H9 (cell line): ENCODE results near the gene SLC2A1. TPM values are rescaled to one million over a fixed set of nuclear protein-coding genes. Genes with fewer than 3 reads are reported as not detected.

Source experiments
- DNase-seq: peaks from one replicate; pipeline ENCODE4 v3.0.0-alpha.2; 2017
- H2AFZ ChIP-seq: one replicate; pipeline ENCODE4 v1.6.1; 2013; ENCODE audit warnings: mild to moderate bottlenecking, low read length, control low read depth, moderate library complexity
- H2AK5ac ChIP-seq: 2 replicates; pipeline ENCODE4 v1.6.1; 2013; ENCODE audit warnings: low read length, control low read depth, mixed read lengths; ENCODE audit not compliant: insufficient read length
- H2BK120ac ChIP-seq: one replicate; pipeline ENCODE4 v1.6.1; 2013; ENCODE audit warnings: low read depth, mild to moderate bottlenecking, low read length, control low read depth, inconsistent platforms; ENCODE audit not compliant: poor library complexity, severe bottlenecking
- H2BK12ac ChIP-seq: 2 replicates; pipeline ENCODE4 v1.6.1; 2013; ENCODE audit warnings: low read length, control low read depth, mixed read lengths, low read depth; ENCODE audit not compliant: insufficient read length
- H2BK15ac ChIP-seq: 2 replicates; pipeline ENCODE4 v1.6.1; 2013; ENCODE audit warnings: low read depth, low read length, control low read depth
- H2BK20ac ChIP-seq: one replicate; pipeline ENCODE4 v1.6.1; 2013; ENCODE audit warnings: low read depth, mild to moderate bottlenecking, low read length, control low read depth, inconsistent platforms; ENCODE audit not compliant: poor library complexity, severe bottlenecking
- H2BK5ac ChIP-seq: 2 replicates; pipeline ENCODE4 v1.6.1; 2013; ENCODE audit warnings: low read length, control low read depth, mixed read lengths; ENCODE audit not compliant: insufficient read length
- H3K14ac ChIP-seq: 2 replicates; pipeline ENCODE4 v1.6.1; 2013; ENCODE audit warnings: low read length, control low read depth; ENCODE audit not compliant: insufficient read depth
- H3K18ac ChIP-seq: 2 replicates; pipeline ENCODE4 v1.6.1; 2013; ENCODE audit warnings: low read depth, mild to moderate bottlenecking, mixed read lengths, low read length, control low read depth; ENCODE audit not compliant: insufficient read length
- H3K23ac ChIP-seq: 2 replicates; pipeline ENCODE4 v1.6.1; 2013; ENCODE audit warnings: low read length, control low read depth, mixed read lengths, low read depth; ENCODE audit not compliant: insufficient read length
- H3K23me2 ChIP-seq: 2 replicates; pipeline ENCODE4 v1.6.1; 2013; ENCODE audit warnings: low read depth, mild to moderate bottlenecking, mixed read lengths, low read length, control low read depth; ENCODE audit not compliant: insufficient read length, poor library complexity, severe bottlenecking
- H3K27ac ChIP-seq: 2 replicates; pipeline ENCODE4 v1.5.1; 2013; ENCODE audit warnings: low read length, control low read depth, mixed read lengths, low read depth; ENCODE audit not compliant: insufficient read length
- H3K27me3 ChIP-seq: 2 replicates; pipeline ENCODE4 v1.6.1; 2013; ENCODE audit warnings: low read length, control low read depth, inconsistent platforms; ENCODE audit not compliant: insufficient read depth
- H3K4ac ChIP-seq: 2 replicates; pipeline ENCODE4 v1.6.1; 2013; ENCODE audit warnings: low read depth, mild to moderate bottlenecking, control low read depth, inconsistent platforms, low read length, moderate library complexity
- H3K4me1 ChIP-seq: 2 replicates; pipeline ENCODE4 v1.6.1; 2013; ENCODE audit warnings: low read length, control low read depth, inconsistent platforms; ENCODE audit not compliant: insufficient read depth
- H3K4me2 ChIP-seq: 2 replicates; pipeline ENCODE4 v1.6.1; 2013; ENCODE audit warnings: low read length, control low read depth, mixed read lengths; ENCODE audit not compliant: insufficient read length, insufficient read depth
- H3K56ac ChIP-seq: 2 replicates; pipeline ENCODE4 v1.6.1; 2013; ENCODE audit warnings: low read depth, mild to moderate bottlenecking, mixed read lengths, low read length, control low read depth; ENCODE audit not compliant: insufficient read length
- H3K79me1 ChIP-seq: 2 replicates; pipeline ENCODE4 v1.6.1; 2013; ENCODE audit warnings: low read depth, mild to moderate bottlenecking, moderate library complexity, low read length, control low read depth, inconsistent platforms; ENCODE audit not compliant: insufficient read depth, poor library complexity, severe bottlenecking
- H3K79me2 ChIP-seq: 2 replicates; pipeline ENCODE4 v1.6.1; 2013; ENCODE audit warnings: low read length, control low read depth, inconsistent platforms; ENCODE audit not compliant: insufficient read depth
- H3K9ac ChIP-seq: 2 replicates; pipeline ENCODE4 v1.6.1; 2013; ENCODE audit warnings: low read length, control low read depth, mixed read lengths; ENCODE audit not compliant: insufficient read length; ENCODE audit errors: extremely low read depth
- H3K9me3 ChIP-seq: one replicate; pipeline ENCODE4 v1.6.1; 2013; ENCODE audit warnings: low read depth, low read length, inconsistent platforms; ENCODE audit not compliant: control insufficient read depth
- H3T11ph ChIP-seq: one replicate; pipeline ENCODE4 v1.6.1; 2013; ENCODE audit warnings: mild to moderate bottlenecking, low read length, control low read depth, inconsistent platforms
- H4K20me1 ChIP-seq: one replicate; pipeline ENCODE4 v1.6.1; 2013; ENCODE audit not compliant: control insufficient read depth, insufficient read length, insufficient read depth
- H4K5ac ChIP-seq: 2 replicates; pipeline ENCODE4 v1.6.1; 2013; ENCODE audit warnings: low read depth, mild to moderate bottlenecking, mixed read lengths, low read length, control low read depth; ENCODE audit not compliant: insufficient read length
- H4K8ac ChIP-seq: replicated peaks from 2 replicates; pipeline ENCODE4 v1.6.1; 2013; ENCODE audit warnings: low read length, control low read depth, mixed read lengths, low read depth; ENCODE audit not compliant: insufficient read length
- H4K91ac ChIP-seq: 2 replicates; pipeline ENCODE4 v1.6.1; 2013; ENCODE audit warnings: low read depth, mild to moderate bottlenecking, moderate library complexity, mixed read lengths, low read length, control low read depth; ENCODE audit not compliant: insufficient read length
- H3K27ac Mint-ChIP-seq, 3 experiments: 2 replicates in 2 of 3; 3 replicates in 1 of 3; pipeline ENCODE4 v1.8.0; 2020 to 2021; ENCODE audit warnings: mixed read lengths in 3 of 3, mild to moderate bottlenecking in 1 of 3, moderate library complexity in 1 of 3
- H3K27me3 Mint-ChIP-seq: 2 replicates; pipeline ENCODE4 v1.8.0; 2021; ENCODE audit warnings: low read depth, mild to moderate bottlenecking, moderate library complexity, mixed read lengths
- H3K36me3 Mint-ChIP-seq, 3 experiments: 2 replicates in 2 of 3; 3 replicates in 1 of 3; pipeline ENCODE4 v1.8.0; 2020 to 2021; ENCODE audit warnings: low read depth in 3 of 3, mixed read lengths in 3 of 3; ENCODE audit not compliant: insufficient read depth in 1 of 3
- H3K4me1 Mint-ChIP-seq, 2 experiments: 2 replicates each; pipeline ENCODE4 v1.8.0; 2020; ENCODE audit warnings: mixed read lengths in 2 of 2
- H3K4me3 Mint-ChIP-seq, 2 experiments: 2 replicates in 1 of 2; 3 replicates in 1 of 2; pipeline ENCODE4 v1.8.0; 2020 to 2021; ENCODE audit warnings: mild to moderate bottlenecking in 2 of 2, mixed read lengths in 2 of 2, moderate library complexity in 1 of 2
- H3K9me3 Mint-ChIP-seq, 2 experiments: 2 replicates in 1 of 2; 3 replicates in 1 of 2; pipeline ENCODE4 v1.8.0; 2020; ENCODE audit warnings: mild to moderate bottlenecking in 2 of 2, mixed read lengths in 2 of 2, moderate library complexity in 1 of 2
- CTCF ChIP-seq: fragments of 200-600 bp; sonication (generic); conservative IDR thresholded peaks from 3 replicates; pipeline ENCODE4 v1.8.0; 2021; ENCODE audit warnings: antibody characterized with exemption, mild to moderate bottlenecking
- WGBS: extraction: QIAGEN DNeasy Blood & Tissue Kit; methylation state at CpG from one replicate; pipeline ENCODE4 v1.1.7; 2013; ENCODE audit warnings: missing lambda C conversion rate, low lambda C conversion rate, mixed read lengths; ENCODE audit not compliant: insufficient read length; ENCODE audit errors: extremely low coverage; 5-methylcytosine and 5-hydroxymethylcytosine counted together
- total RNA-seq: library from RNA; stranded (reverse); gene quantifications from 2 replicates; pipeline ENCODE4 v1.2.1, GENCODE V29; 2021

Gene SLC2A1
- total RNA-seq, 1 experiment from 2014 or later = 186 TPM

- H3K79me1 ChIP-seq = no peaks in the 10 kb centered on the region
- H3K27ac Mint-ChIP-seq = peak overlapping the region in 1 of 3 experiments; percentile 96; a peak in 2 of 7 replicates
- H3K23me2 ChIP-seq = peaks cover 7% of the 10 kb centered on the region
- no peak overlapping the region for H3K23ac ChIP-seq
- H2AFZ ChIP-seq = no peak overlapping the region
- no peak for TF ChIP-seq CTCF
- no peak overlapping the region for H2BK12ac ChIP-seq
- no peak overlapping the region for H2BK5ac ChIP-seq
- no peak overlapping the region for H3K4me3 Mint-ChIP-seq
- no peak overlapping the region for H2BK20ac ChIP-seq
- no CpG with 5 or more reads among the region's 13 CpGs for WGBS
- no peaks in the 10 kb centered on the region for H4K20me1 ChIP-seq
- H3K27me3 ChIP-seq = no peaks in the 10 kb centered on the region
- no peak overlapping the region for H2AK5ac ChIP-seq
- H4K5ac ChIP-seq = no peak overlapping the region
- no peaks in the 10 kb centered on the region; the same call in 1 of the 2 replicates for H3K4me1 ChIP-seq
- H3K4ac ChIP-seq = no peak overlapping the region
- H3K4me2 ChIP-seq = no peak overlapping the region
- H3K9me3 ChIP-seq = no peaks in the 10 kb centered on the region
- H2BK120ac ChIP-seq = no peak overlapping the region
- H4K8ac ChIP-seq = no peak overlapping the region
- H3K56ac ChIP-seq = no peak overlapping the region
- no peak overlapping the region for H2BK15ac ChIP-seq
- H3K9me3 Mint-ChIP-seq = no peaks in the 10 kb centered on the region
- no peaks in the 10 kb centered on the region for H3K27me3 Mint-ChIP-seq
- H4K91ac ChIP-seq = no peak overlapping the region
- no peak overlapping the region for H3K27ac ChIP-seq
- no peak overlapping the region for H3K18ac ChIP-seq
- peaks cover 38 to 51% of the 10 kb centered on the region in 2 experiments for H3K4me1 Mint-ChIP-seq
- peaks cover 3% of the 10 kb centered on the region; the same call in 1 of the 2 replicates for H3K79me2 ChIP-seq
- H3K9ac ChIP-seq = no peak overlapping the region
- H3T11ph ChIP-seq = no peak overlapping the region
- H3K36me3 Mint-ChIP-seq = peaks cover 57 to 80% (median 63%) of the 10 kb centered on the region in 3 experiments
- DNase-seq = no peak
- no peak overlapping the region for H3K14ac ChIP-seq
Measured at GRCh38 chr1:42928859-42929258, 29.8 kb downstream of the SLC2A1 start.
